HG02588 (cell line): ENCODE measurements around the gene UBE2QL1.

ENCODE experiments used
- ATAC-seq: cut with Tn5 transposase; IDR thresholded peaks from one replicate; pipeline ENCODE4 v1.9.1; 2021; ENCODE audit warnings: mild to moderate bottlenecking, moderate library complexity; ENCODE audit not compliant: unreplicated experiment

UBE2QL1 gene

GRCh38 chr5:6427694-6428093 lies 21.0 kb upstream of the UBE2QL1 start:
- ATAC-seq, result no peak

GRCh38 chr5:6430418-6431028 lies 18.1 kb upstream of the UBE2QL1 start:
- ATAC-seq, result no peak

GRCh38 chr5:6431214-6432195 lies 17.2 kb upstream of the UBE2QL1 start:
- no peak for ATAC-seq

- no peak for ATAC-seq
Observed at GRCh38 chr5:6432206-6432605, 16.5 kb upstream of the UBE2QL1 start.

- ATAC-seq, result no peak
Observed at GRCh38 chr5:6434731-6435130, 13.9 kb upstream of the UBE2QL1 start.

- ATAC-seq, result no peak
Observed at GRCh38 chr5:6435356-6435755, 13.3 kb upstream of the UBE2QL1 start.

- no peak for ATAC-seq
Observed at GRCh38 chr5:6436715-6437331, 11.8 kb upstream of the UBE2QL1 start.

- ATAC-seq, result no peak
Observed at GRCh38 chr5:6439588-6440550, 8.8 kb upstream of the UBE2QL1 start.

GRCh38 chr5:6442333-6442732 lies 6.3 kb upstream of the UBE2QL1 start:
- no peak for ATAC-seq

GRCh38 chr5:6443326-6443725 lies 5.3 kb upstream of the UBE2QL1 start:
- ATAC-seq, result no peak

GRCh38 chr5:6446042-6446441 lies 2.6 kb upstream of the UBE2QL1 start:
- ATAC-seq, result no peak

GRCh38 chr5:6446626-6447309 lies 1.9 kb upstream of the UBE2QL1 start:
- no peak for ATAC-seq

GRCh38 chr5:6447384-6448140 lies 1.1 kb upstream of the UBE2QL1 start:
- ATAC-seq, result no peak

- ATAC-seq, result no peak
Observed at GRCh38 chr5:6448141-6448491, 543 bp upstream of the UBE2QL1 start.

- no peak for ATAC-seq
Observed at GRCh38 chr5:6449465-6450158, 953 bp downstream of the UBE2QL1 start.

- no peak for ATAC-seq
Observed at GRCh38 chr5:6450319-6450833, 1.7 kb downstream of the UBE2QL1 start.

GRCh38 chr5:6452622-6453504 lies 4.2 kb downstream of the UBE2QL1 start:
- no peak for ATAC-seq
